Renal cortical epithelial cell (primary cell): ENCODE data around the gene NFYB. TPM values are rescaled to one million over a fixed set of nuclear protein-coding genes. Genes with fewer than 3 reads are reported as not detected.

Source experiments
- DNase-seq: peaks from one replicate; pipeline ENCODE4 v3.0.0-alpha.2; 2011; ENCODE audit warnings: low read depth
- total RNA-seq: library from RNA; depleted of rRNA; stranded (reverse); fragments of >200 nt; gene quantifications from 2 replicates; pipeline ENCODE4 v1.2.3, GENCODE V29; 2014

The NFYB gene
- total RNA-seq, 1 donor from 2014 or later = 22.5 TPM

DNA sequence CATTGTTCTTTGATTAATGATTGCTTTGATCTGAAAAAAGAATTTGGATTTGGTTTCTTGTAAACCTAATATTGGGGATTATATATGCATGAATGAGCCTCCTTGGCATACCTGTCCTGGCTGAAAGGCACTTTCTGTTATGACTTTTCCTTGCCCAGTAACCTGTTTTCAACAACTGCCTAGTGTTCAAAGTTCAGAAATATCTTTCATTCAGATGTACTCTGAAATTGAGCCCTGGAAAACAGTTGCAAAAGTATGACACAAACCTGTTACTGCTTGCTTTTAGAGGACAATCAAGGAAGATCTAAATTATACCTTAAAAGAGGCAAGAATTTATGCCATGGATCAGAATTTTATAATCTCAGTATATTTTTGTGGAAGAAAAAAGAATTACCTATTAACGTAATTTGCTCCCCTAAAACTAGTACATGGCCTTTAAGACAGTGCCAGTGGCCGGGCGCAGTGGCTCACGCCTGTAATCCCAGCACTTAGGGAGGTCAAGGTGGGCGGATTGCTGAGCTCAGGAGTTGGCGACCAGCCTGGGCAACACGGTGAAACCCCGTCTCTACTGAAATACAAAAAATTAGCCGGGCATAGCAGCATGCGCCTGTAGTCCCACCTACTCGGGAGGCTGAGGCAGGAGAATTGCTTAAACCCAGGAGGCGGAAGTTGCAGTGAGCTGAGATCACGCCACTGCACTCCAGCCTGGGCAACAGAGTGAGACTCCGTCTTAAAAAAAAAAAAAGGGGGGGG lies 23.0 kb downstream of the NFYB start:
- DNase-seq = peak; percentile 53

DNA sequence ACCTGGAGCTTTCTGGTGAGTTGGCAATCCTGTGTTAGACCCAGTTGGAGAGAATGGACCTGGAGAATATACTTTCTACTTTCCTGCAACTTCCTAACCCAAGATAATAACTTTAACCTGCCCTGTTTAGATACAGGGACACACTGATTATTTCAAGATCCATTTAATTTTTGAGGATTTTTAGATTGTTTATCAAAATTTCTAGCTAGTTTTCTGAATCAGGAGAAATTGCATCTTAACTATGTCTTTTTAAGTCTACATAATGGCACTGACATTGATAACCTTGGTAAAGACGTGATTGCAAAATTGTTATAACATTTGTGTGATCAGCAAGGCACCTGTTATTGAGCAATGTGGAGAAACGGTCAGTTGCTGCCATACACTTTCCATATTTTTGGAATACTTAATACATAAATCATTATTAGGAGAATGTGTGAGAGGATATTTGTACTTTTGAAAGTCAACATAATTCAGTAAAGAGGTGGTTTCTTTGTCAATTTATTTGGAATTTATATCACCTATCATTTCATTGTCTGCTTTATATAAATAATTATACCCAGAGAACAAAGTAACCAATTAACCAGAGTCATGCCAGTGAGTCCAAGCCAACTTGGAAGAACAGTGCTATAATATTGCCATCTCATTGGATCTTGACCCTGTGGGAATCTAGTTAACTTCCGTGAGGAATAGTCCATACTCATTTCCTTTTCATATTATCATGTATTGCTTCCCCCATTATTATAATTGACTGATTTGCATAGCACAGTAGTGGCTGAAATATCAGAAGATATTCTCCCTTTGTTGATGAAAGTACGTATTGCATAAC lies 28.4 kb downstream of the NFYB start:
- DNase-seq = peak; percentile 14

DNA sequence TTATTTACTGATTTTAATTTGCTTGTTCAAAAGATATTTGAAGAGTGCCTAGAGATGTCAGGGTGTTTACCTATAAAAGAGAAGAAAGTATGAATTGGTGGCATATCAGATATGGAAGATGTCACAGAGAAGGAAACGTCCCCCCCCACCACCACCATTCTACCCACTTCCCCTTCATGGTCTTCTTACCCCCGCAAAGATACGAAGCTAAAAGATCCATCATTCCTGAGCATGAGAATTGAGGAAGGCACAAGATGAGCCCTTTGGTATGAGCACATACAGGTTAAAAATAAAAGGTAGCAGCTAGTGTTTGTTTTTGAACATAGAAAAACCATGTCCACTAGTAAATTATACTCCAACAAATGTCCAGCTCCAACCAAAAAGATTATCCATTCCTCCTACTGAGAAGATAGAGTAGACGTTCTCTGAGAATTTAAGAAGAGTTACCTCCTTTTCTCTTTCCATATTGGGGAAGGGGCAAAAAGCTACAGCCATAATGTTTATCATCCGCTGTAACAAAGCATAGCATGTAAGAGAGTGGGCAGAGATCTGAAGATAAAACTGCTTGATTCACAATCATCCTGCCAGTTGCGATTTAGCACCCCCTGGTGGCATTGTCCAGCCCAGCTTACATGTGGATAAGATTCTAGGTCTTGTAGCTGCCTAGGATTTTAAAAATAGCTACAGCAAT lies 29.1 kb downstream of the NFYB start:
- DNase-seq = peak; percentile 83

DNA sequence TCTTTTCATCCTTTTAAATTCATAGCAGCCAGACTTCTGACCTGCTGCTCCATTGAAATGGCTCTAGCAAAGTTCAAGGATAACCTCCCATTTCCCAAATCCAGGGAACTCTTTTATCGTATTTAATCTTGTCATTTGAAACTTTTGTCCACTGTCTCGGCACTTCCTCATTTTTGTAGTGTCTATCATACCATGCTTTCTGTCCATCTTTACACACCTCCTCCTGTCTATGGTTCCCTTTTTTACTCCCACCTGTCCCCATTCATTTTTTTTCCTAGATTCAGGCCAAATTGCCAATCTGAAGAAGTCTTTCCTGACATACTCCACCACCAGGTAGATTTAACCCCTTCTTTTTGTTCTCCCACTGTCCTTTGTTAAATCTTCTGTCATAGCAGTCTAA lies 31.0 kb downstream of the NFYB start:
- DNase-seq = no peak

DNA sequence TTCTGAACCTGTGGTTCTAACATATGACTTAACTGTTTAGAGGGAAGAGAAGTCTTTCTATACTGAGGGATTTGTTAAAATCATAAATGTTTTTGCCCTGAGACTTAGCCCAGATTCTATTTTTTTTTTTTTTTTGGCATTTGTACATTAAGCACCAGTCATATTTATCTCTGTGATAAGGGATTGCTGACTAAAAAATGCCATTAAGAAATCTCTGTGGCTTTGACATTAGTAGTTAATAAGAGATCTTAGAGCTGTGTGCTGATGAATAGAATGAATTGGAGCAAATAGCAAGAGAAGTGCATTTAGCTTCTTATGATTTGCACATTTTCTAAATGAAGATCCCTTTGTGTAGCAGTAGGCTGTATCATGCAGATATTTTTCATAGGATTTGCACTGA lies 32.5 kb downstream of the NFYB start:
- DNase-seq = no peak

DNA sequence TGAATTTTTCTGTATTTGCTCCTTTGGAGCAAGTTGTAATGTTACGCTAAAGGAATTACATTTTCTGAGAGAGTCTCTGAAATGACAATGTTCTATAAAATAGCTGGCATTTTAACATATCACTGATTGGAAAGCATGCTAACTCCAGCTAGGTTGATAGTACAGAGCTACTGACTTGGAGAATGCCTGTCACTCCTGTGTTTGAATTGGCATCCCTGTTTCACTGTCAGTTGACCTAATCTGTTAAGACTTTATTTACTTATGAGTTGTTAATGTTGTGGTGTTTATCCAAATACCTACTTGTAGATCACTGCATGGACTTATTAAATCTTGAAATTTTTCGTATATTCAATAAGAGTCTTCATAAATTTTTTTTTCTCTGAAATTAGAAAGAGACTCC lies 40.1 kb downstream of the NFYB start:
- DNase-seq = no peak

DNA sequence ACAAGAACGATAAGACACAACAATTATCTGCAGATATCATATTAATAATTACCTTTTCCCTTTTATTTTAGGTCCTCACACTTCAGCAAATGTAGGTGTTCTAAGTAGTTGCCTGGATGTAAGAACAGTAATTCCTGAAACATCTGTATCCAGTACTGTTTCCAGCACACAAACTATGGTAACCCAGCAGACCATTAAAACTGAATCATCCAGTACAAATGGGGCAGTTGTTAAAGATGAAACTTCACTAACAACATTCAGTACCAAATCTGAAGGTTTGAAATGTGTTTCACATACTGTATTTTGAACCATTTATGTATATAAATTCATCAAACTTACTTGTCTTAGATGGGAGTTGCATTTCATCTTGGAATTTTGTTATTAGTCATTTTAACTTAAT lies 42.7 kb downstream of the NFYB start:
- DNase-seq = no peak

DNA sequence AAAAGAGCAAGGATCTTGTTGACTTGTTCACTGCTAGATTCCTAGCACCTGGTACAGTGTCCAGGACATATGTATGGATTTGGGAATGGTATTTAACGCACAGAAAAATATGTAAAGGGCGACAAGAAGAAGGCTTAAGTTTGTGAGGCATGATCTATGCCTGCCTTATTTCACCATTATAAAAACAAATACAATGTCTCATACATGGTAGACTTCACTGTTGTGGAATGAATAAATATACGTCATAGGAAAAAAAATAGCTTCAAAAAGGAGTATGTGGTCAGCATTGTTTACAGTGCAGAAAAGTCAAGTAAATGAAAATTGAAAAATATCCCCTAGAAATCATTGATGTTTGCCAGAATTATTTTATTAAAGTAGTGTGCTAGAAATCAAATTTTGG lies 43.7 kb downstream of the NFYB start:
- no peak for DNase-seq

DNA sequence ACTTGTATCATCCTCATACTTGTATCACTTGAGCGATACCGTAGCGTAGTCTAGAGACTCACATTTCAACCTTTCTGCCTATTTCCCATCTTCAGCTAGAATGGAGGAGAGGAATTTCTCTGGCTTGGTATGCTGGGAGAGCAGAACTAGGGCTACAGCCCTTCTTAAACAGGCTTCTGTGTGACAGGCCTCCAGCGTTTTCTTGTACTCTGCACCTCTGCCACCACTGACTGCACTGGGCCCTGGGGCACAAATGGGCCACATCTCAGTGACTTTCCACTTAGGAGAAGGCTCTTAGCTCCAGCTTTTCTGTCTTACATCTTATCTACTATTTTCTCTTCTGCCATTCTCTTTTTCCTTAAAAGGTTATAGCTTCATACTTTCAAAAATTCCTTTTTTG lies 46.9 kb downstream of the NFYB start:
- DNase-seq = no peak

DNA sequence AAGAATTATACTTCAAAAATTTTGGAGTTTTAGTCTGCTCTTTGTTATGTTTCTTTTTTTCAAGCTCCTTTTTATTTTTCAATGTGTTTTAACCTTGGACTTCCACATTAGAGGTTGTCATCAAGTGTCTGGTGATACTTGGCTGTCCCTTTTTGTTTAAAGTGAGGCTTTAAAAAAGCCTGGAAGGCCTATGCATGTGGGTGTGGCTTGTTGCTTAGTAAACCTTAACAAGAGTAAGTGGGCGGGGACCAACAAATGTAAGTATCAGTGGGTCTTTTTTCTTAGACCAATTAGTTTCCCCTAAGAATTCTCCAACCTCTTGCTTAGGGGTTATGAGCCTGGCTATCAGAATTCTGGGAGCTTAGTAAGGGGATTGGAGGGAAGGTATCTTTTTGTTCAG lies 47.3 kb downstream of the NFYB start:
- DNase-seq = no peak

DNA sequence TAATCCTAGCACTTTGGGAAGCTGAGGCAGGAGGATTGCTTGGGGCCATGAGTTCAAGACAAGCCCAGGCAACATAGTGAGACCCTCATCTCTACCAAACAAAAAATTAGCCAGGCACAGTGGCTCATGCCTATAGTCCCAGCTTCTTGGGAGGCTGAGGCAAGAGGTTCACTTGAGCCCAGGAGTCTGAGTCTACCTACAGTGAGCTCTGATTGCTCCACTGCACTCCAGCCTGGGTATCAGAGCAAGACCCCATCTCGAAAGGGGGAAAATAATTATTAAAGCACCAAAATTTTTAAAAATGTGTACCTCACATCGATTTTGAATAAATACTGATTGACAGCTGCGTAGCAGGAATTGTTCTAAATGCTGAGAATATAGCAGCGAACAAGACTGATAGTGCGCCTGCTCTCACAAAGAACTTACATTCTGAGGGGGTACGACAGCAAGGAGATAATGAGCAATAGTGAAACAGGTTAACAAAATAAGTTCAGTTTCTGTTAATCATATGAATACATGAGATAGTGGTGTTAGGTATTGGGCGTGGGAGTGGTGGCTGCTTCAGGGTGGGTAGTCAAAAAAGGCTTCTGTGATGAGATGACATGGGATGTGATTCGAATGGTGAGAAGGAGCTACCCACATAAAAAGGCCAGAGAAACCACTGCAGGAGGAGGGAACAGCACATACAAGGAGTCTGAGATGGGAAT lies 54.1 kb downstream of the NFYB start:
- no peak for DNase-seq

DNA sequence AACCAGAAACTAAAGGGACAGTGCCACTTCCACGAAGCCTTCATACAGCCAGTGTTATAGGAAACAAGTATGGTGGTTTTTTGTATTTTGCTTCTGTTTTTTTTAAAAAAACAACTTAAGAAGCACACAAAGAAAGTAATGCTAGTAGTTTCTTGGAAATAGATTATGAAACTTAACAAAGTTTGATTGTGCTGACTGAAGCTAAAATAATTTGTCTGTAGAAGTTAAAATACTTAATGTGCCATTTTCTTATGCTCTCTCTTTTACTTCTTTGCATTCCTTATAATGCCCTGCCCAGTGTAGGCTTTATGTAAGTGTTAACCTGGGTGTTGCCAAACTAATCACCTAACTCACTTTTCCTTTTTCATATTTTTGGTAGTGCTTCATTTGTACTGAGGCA lies 57.2 kb downstream of the NFYB start:
- no peak for DNase-seq

DNA sequence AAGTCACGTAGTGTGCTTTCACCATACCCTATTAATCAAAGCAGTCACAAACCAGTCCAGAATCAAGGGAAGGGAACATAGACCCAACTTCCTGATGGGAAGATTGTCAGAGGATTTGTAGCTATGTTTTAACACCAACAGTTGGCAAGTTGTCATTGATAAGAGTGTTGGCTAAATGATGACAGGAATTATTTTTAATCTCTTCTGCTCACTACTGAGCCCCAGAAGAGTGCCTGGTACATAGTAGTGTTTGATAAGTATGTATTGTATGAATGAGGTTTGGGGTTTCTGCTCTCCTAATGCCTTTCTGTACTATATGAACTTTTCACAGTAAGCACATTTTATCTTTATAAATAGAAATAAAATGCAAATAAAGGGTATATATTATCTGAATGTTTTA lies 59.0 kb downstream of the NFYB start:
- no peak for DNase-seq

DNA sequence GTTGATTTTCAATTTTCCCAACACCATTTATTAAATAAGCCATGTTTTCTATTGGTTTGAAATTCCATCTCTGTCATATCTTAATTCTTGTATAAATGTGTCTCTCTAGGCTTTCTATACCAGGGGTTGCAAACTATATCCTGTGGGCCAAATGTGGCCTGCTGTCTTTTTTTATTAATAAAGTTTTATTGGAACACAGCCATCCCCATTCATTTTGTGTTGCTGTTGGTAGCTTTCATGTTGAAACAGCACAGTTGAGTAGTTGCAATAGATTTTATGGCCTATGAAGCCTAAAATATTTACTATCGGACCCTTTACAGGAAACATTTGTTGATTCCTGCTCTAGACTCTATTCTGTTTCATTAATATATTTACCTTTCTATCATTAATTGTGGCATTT lies 64.3 kb downstream of the NFYB start:
- no peak for DNase-seq

DNA sequence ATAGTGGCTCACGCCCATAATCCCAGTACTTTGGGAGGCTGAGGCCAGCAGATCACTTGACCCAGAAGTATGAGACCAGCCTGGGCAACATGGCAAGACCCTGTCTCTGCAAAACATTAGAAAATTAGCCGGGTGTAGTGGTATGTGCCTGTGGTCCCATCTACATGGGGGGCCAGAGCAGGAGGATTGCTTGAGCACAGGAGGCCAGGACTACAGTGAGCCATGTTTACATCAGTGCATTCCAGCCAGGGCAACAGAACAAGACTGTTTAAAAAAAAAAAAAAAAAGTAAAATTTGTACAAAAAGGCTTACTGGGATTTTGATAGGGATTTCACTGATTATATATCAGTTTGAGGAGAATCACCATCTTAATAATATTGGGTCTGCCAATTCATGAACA lies 65.9 kb downstream of the NFYB start:
- DNase-seq = no peak

Other genes with a start within 250 kb of the NFYB start
- 863 and 1,198 TPM in 2 replicates for gene HSP90B1, start 207.8 kb downstream of the NFYB start, total RNA-seq
- gene TDG, start 172.3 kb downstream of the NFYB start, total RNA-seq = 35.9 and 39.4 TPM in 2 replicates
- gene GLT8D2, start 88.0 kb downstream of the NFYB start, total RNA-seq = 0.87 and 12.5 TPM in 2 replicates
- gene HCFC2, start 73.7 kb downstream of the NFYB start, total RNA-seq = 5.9 and 17.9 TPM in 2 replicates
- gene TXNRD1, start 77.6 kb upstream of the NFYB start, total RNA-seq = 151 and 438 TPM in 2 replicates
- 3.5 and 8.5 TPM in 2 replicates for gene EID3, start 165.5 kb upstream of the NFYB start, total RNA-seq